Measurements from ENCODE around the gene RFLNA. TPM values are rescaled to one million over a fixed set of nuclear protein-coding genes. Genes with fewer than 3 reads are reported as not detected.

The RFLNA gene
- total and polyA plus RNA-seq, 2 donors (not counting 1 experiment from before 2014, with no cell fraction given), result not detected

DNA sequence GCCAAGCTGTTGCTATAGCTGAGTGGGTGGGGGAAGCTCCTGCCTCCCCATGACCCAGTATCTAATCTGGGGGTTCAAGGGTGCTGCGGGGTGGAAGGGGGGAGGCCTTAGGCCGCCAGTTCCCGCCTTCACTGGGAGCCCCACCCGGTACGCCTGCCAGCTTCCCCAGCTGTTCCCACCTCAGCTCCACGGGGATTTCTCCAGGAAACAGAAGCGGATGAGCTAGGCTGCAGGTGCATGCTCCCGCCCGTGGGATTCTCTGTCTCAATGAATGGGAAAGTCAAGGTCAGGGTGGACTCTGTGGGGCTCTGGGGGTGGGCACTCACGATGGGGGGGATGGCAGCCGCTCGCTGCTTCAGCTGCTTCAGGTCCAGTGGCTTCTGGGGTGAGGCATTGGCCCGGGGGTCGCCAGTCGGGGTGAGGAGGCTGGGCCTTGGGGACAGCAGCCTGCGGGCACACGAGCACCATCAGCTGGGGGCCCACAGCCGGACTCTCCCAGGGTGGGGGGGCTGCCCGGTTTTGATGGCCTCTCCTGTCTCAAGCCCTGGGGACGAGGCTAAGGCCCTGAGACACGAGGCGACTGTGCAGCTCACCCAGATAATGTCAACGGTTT lies 68.6 kb downstream of the RFLNA start:
- CTCF ChIA-PET, result no interaction called here
- WGBS (ENCODE audit: insufficient coverage), result 75% methylated on average over 22 of the region's 23 CpGs

DNA sequence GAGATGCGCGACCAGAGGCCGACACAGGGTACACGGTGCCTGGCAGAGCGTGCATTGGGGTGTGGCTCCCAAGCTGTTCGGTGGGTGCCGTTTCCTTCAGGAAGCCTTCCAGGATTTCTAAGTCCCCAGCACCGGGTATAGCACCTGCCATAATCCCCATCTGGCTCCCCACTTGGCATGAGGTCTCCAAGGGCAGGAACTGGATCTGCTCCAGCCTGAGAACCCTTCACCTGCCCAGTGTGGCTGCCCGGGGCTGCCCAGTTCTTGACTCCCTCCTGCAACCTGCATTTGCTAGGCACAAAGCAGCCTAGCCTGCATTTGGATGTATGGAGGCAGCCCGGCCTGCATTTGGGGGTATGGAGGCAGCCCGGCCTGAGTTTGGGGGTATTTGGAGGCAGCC lies 69.7 kb downstream of the RFLNA start:
- Mint-ChIP-seq H3K27me3 (no peaks in the 10 kb centered on the region), H3K4me3 (no peak overlapping the region), H3K9me3 (ENCODE audit: insufficient read depth) (no peaks in the 10 kb centered on the region), H3K4me1 (no peaks in the 10 kb centered on the region), H3K27ac (no peak overlapping the region)
- Histone ChIP-seq H3K27me3 (replicated peaks in 1 of 4; ENCODE audit: control extremely low read depth in 1 of 4, control insufficient read depth in 3 of 4, insufficient read depth in 4 of 4, low read length in 3 of 4) (no peaks in the 10 kb centered on the region), H3K4me3 (ENCODE audit: control extremely low read depth in 1 of 5, extremely low read depth in 1 of 5, insufficient read depth in 1 of 5, low read depth in 2 of 5, low read length in 4 of 5) (no peak overlapping the region), H3K27ac (ENCODE audit: low read length in 2 of 2) (no peak overlapping the region), H3K4me1 (ENCODE audit: control insufficient read depth in 2 of 2, insufficient read depth in 2 of 2, low read length in 2 of 2) (no peaks in the 10 kb centered on the region), H3K4me2 (replicated peaks; ENCODE audit: low read depth, low read length, poor library complexity, severe bottlenecking) (no peak overlapping the region), H3K9ac (ENCODE audit: low read length) (no peak overlapping the region), H3K36me3 (replicated peaks in 1 of 2; ENCODE audit: control extremely low read depth in 1 of 2, control insufficient read depth in 1 of 2, extremely low read depth in 1 of 2, insufficient read depth in 2 of 2, low read length in 1 of 2) (peaks cover 0 to 27% of the 10 kb centered on the region in 2 experiments), H4K20me1 (ENCODE audit: control insufficient read depth, insufficient read depth, low read length, poor library complexity, severe bottlenecking) (peaks cover 47% of the 10 kb centered on the region), H3K79me2 (ENCODE audit: control insufficient read depth, insufficient read depth, low read length) (peaks cover 26% of the 10 kb centered on the region), H2AFZ (ENCODE audit: insufficient read depth, low read depth, low read length, poor library complexity, severe bottlenecking) (no peak overlapping the region), H3K9me3 (ENCODE audit: control extremely low read depth in 1 of 3, control insufficient read depth in 2 of 3, insufficient read depth in 1 of 3, low read length in 2 of 3) (no peaks in the 10 kb centered on the region)
- TF ChIP-seq, protein P1, sequence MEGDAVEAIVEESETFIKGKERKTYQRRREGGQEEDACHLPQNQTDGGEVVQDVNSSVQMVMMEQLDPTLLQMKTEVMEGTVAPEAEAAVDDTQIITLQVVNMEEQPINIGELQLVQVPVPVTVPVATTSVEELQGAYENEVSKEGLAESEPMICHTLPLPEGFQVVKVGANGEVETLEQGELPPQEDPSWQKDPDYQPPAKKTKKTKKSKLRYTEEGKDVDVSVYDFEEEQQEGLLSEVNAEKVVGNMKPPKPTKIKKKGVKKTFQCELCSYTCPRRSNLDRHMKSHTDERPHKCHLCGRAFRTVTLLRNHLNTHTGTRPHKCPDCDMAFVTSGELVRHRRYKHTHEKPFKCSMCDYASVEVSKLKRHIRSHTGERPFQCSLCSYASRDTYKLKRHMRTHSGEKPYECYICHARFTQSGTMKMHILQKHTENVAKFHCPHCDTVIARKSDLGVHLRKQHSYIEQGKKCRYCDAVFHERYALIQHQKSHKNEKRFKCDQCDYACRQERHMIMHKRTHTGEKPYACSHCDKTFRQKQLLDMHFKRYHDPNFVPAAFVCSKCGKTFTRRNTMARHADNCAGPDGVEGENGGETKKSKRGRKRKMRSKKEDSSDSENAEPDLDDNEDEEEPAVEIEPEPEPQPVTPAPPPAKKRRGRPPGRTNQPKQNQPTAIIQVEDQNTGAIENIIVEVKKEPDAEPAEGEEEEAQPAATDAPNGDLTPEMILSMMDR (IDR thresholded peaks at IDR 0.05), result no peak
- TF ChIP-seq EZH2 (IDR thresholded peaks at IDR 0.05; ENCODE audit: borderline replicate concordance, insufficient read depth, low read depth, low read length, poor library complexity, severe bottlenecking), result no peak
- CTCF ChIA-PET, result no interaction called here
- DNase-seq, result no peak
- intact Hi-C loops (cut with micrococcal nuclease), result no loop called here
- POLR2A ChIA-PET, result no interaction called here
- ATAC-seq (ENCODE audit: low read depth), result no peak
- WGBS (ENCODE audit: insufficient coverage), result 96% methylated on average over 11 of the region's 11 CpGs

More for the DNA sequence above, 68.6 kb downstream of the RFLNA start:
- H3K27me3 ChIP-seq (replicated peaks in 1 of 4; ENCODE audit: control extremely low read depth in 1 of 4, control insufficient read depth in 3 of 4, insufficient read depth in 4 of 4, low read length in 3 of 4), result no peaks in the 10 kb centered on the region
- no peak for ATAC-seq (ENCODE audit: low read depth)
- no peaks in the 10 kb centered on the region for H3K4me1 ChIP-seq (ENCODE audit: control insufficient read depth in 2 of 2, insufficient read depth in 2 of 2, low read length in 2 of 2)
- POLR2A ChIA-PET, result no interaction called here
- intact Hi-C loops (cut with micrococcal nuclease), result no loop called here
- no peak overlapping the region for H3K4me3 Mint-ChIP-seq
- H3K9me3 ChIP-seq (ENCODE audit: control extremely low read depth in 1 of 3, control insufficient read depth in 2 of 3, insufficient read depth in 1 of 3, low read length in 2 of 3), result no peaks in the 10 kb centered on the region
- no peaks in the 10 kb centered on the region for H3K4me1 Mint-ChIP-seq
- H3K27ac Mint-ChIP-seq, result no peak overlapping the region
- no peaks in the 10 kb centered on the region for H3K27me3 Mint-ChIP-seq
- peaks cover 44% of the 10 kb centered on the region for H4K20me1 ChIP-seq (ENCODE audit: control insufficient read depth, insufficient read depth, low read length, poor library complexity, severe bottlenecking)
- DNase-seq, result no peak
- H3K79me2 ChIP-seq (ENCODE audit: control insufficient read depth, insufficient read depth, low read length), result peaks cover 20% of the 10 kb centered on the region
- H3K4me3 ChIP-seq (ENCODE audit: control extremely low read depth in 1 of 5, extremely low read depth in 1 of 5, insufficient read depth in 1 of 5, low read depth in 2 of 5, low read length in 4 of 5), result no peak overlapping the region
- peaks cover 0 to 32% of the 10 kb centered on the region in 2 experiments for H3K36me3 ChIP-seq (replicated peaks in 1 of 2; ENCODE audit: control extremely low read depth in 1 of 2, control insufficient read depth in 1 of 2, extremely low read depth in 1 of 2, insufficient read depth in 2 of 2, low read length in 1 of 2)
- H3K27ac ChIP-seq (ENCODE audit: low read length in 2 of 2), result no peak overlapping the region
- H3K4me2 ChIP-seq (replicated peaks; ENCODE audit: low read depth, low read length, poor library complexity, severe bottlenecking), result no peak overlapping the region
- H2AFZ ChIP-seq (ENCODE audit: insufficient read depth, low read depth, low read length, poor library complexity, severe bottlenecking), result no peak overlapping the region
- H3K9me3 Mint-ChIP-seq (ENCODE audit: insufficient read depth), result no peaks in the 10 kb centered on the region
- TF ChIP-seq EZH2 (IDR thresholded peaks at IDR 0.05; ENCODE audit: borderline replicate concordance, insufficient read depth, low read depth, low read length, poor library complexity, severe bottlenecking), result no peak
- TF ChIP-seq, protein P1 (IDR thresholded peaks at IDR 0.05), result no peak
- H3K9ac ChIP-seq (ENCODE audit: low read length), result no peak overlapping the region
